HCT116 (cell line): ENCODE results near the gene LRRFIP1. TPM values are rescaled to one million over a fixed set of nuclear protein-coding genes. Genes with fewer than 3 reads are reported as not detected.

Experiments used
- ATAC-seq: fragments of 200-7000 bp; cut with Tn5 transposase; 2 replicates; pipeline ENCODE4 v1.9.1; 2020; ENCODE audit warnings: mild to moderate bottlenecking, moderate library complexity
- BruUV-seq: library from RNA; stranded (reverse); fragments of 400-500 nt; replicated peaks from 2 replicates; lab custom pipeline; 2021; lab: Mats Ljungman, UMichigan
- CTCF ChIA-PET: fragments of 300-600 bp; sonication (Branson Sonifier 250); formaldehyde crosslinking; loops from one replicate; lab custom pipeline; 2021; ENCODE audit warnings: antibody characterized with exemption; lab: Charles Lee
- POLR2A ChIA-PET: fragments of 300-600, 350-600 bp; sonication (Branson Sonifier 250); formaldehyde crosslinking; loops from one replicate; lab custom pipeline; 2021; ENCODE audit warnings: antibody characterized with exemption; lab: Charles Lee
- RAD21 ChIA-PET, 2 experiments: fragments of 300-600 bp; sonication (Branson Sonifier 250); formaldehyde crosslinking; loops; one replicate each; lab custom pipeline; 2023; ENCODE audit warnings: low total read pairs in 2 of 2; ENCODE audit not compliant: uncharacterized antibody in 2 of 2, unreplicated experiment in 2 of 2, low non-redundant PET in 1 of 2; lab: Charles Lee
- DNase-seq: peaks from one replicate; pipeline ENCODE4 v3.0.0-alpha.2; 2010; ENCODE audit warnings: low read depth, low spot score
- H2AFZ ChIP-seq: fragments of 200-600 bp; shearing (Covaris generic), sonication (generic); 2 replicates; pipeline ENCODE4 v1.6.1; 2017; ENCODE audit warnings: low read depth, mixed run types, mixed read lengths, antibody characterized with exemption, low read length; ENCODE audit not compliant: poor library complexity, severe bottlenecking
- H3K27ac ChIP-seq: 2 replicates; pipeline ENCODE4 v1.5.1; 2012; ENCODE audit warnings: low read depth, low read length
- H3K27me3 ChIP-seq: fragments of 200-600 bp; sonication (generic); 2 replicates; pipeline ENCODE4 v1.6.1; 2016; ENCODE audit warnings: mixed run types, low read length, mixed read lengths; ENCODE audit not compliant: insufficient read depth
- H3K36me3 ChIP-seq, 2 experiments: fragments of 200-500 bp in 1 of 2; fragments of 200-600 bp in 1 of 2; sonication (Bioruptor generic) in 1 of 2; sonication (generic) in 1 of 2; 2 replicates each; pipeline versions ENCODE4 v1.5.1 to v1.6.1; 2014 to 2016; ENCODE audit warnings: low read length in 2 of 2, inconsistent platforms in 1 of 2, mixed read lengths in 1 of 2, mixed run types in 1 of 2; ENCODE audit not compliant: insufficient read depth in 2 of 2, control insufficient read depth in 1 of 2
- H3K4me1 ChIP-seq, 2 experiments: fragments of 200-600 bp in 1 of 2; sonication (generic) in 1 of 2; 2 replicates each; pipeline versions ENCODE4 v1.5.1 to v1.6.1; 2012 to 2017; ENCODE audit warnings: low read length in 2 of 2, inconsistent platforms in 1 of 2, mild to moderate bottlenecking in 1 of 2, mixed read lengths in 1 of 2, mixed run types in 1 of 2, moderate library complexity in 1 of 2; ENCODE audit not compliant: insufficient read depth in 2 of 2, control insufficient read depth in 1 of 2
- H3K4me2 ChIP-seq: fragments of 200-600 bp; sonication (generic); 2 replicates; pipeline ENCODE4 v1.6.1; 2017; ENCODE audit warnings: mixed run types, low read length, mixed read lengths
- H3K4me3 ChIP-seq, 2 experiments: fragments of 200-600 bp in 1 of 2; sonication (generic) in 1 of 2; replicated peaks in 1 of 2; 2 replicates each; pipeline ENCODE4 v1.5.1; 2011 to 2016; ENCODE audit warnings: low read length in 2 of 2, control low read depth in 1 of 2, low read depth in 1 of 2, mild to moderate bottlenecking in 1 of 2, mixed read lengths in 1 of 2, mixed run types in 1 of 2
- H3K79me2 ChIP-seq: fragments of 200-600 bp; sonication (generic); 2 replicates; pipeline ENCODE4 v1.6.1; 2017; ENCODE audit warnings: mild to moderate bottlenecking, mixed run types, low read length, moderate library complexity, mixed read lengths; ENCODE audit not compliant: insufficient read depth
- H3K9ac ChIP-seq: fragments of 200-600 bp; sonication (generic); 2 replicates; pipeline ENCODE4 v1.6.1; 2016; ENCODE audit warnings: low read length, mixed read lengths
- H3K9me2 ChIP-seq: fragments of 200-600 bp; sonication (generic), shearing (Covaris generic); 2 replicates; pipeline ENCODE4 v1.6.1; 2017; ENCODE audit warnings: mixed run types, mild to moderate bottlenecking, moderate library complexity; ENCODE audit not compliant: insufficient read depth
- H3K9me3 ChIP-seq, 2 experiments: fragments of 200-500 bp in 1 of 2; fragments of 200-600 bp in 1 of 2; sonication (Bioruptor generic) in 1 of 2; sonication (generic) in 1 of 2; 2 replicates each; pipeline ENCODE4 v1.6.1; 2014 to 2017; ENCODE audit warnings: low read length in 2 of 2, mixed read lengths in 2 of 2, inconsistent platforms in 1 of 2, low read depth in 1 of 2, mild to moderate bottlenecking in 1 of 2, mixed run types in 1 of 2, moderate library complexity in 1 of 2; ENCODE audit not compliant: control insufficient read depth in 1 of 2, insufficient read depth in 1 of 2
- H4K20me1 ChIP-seq: fragments of 200-600 bp; sonication (generic), shearing (Covaris generic); 2 replicates; pipeline ENCODE4 v1.6.1; 2017; ENCODE audit warnings: mixed run types, mild to moderate bottlenecking, moderate library complexity; ENCODE audit not compliant: insufficient read depth
- ATF3 ChIP-seq: IDR thresholded peaks from 2 replicates; pipeline ENCODE4 v1.6.1; 2012
- CBX3 ChIP-seq: IDR thresholded peaks from 2 replicates; pipeline ENCODE4 v1.6.1; 2012; ENCODE audit warnings: low read depth
- CTCF ChIP-seq, 3 experiments: fragments of 200-600 bp in 1 of 3; sonication (generic) in 1 of 3; IDR thresholded peaks in 2 of 3; conservative IDR thresholded peaks in 1 of 3; 2 replicates each; pipeline ENCODE4 v1.5.1; 2012 to 2017; ENCODE audit warnings: low read depth in 2 of 3, low read length in 2 of 3, antibody characterized with exemption in 1 of 3, borderline replicate concordance in 1 of 3, control low read depth in 1 of 3, mild to moderate bottlenecking in 1 of 3, mixed read lengths in 1 of 3, mixed run types in 1 of 3, moderate library complexity in 1 of 3; ENCODE audit not compliant: insufficient read depth in 1 of 3
- EGR1 ChIP-seq: IDR thresholded peaks from 2 replicates; pipeline ENCODE4 v1.6.1; 2012; ENCODE audit warnings: low read depth
- EZH2 ChIP-seq: fragments of 200-600 bp; sonication (generic); IDR thresholded peaks from 2 replicates; pipeline ENCODE4 v1.6.1; 2017; ENCODE audit warnings: antibody characterized with exemption, mixed run types
- EZH2phosphoT487 ChIP-seq: fragments of 200-600 bp; IDR thresholded peaks from 2 replicates; pipeline ENCODE4 v1.6.1; 2018; ENCODE audit warnings: antibody characterized with exemption, borderline replicate concordance
- POLR2AphosphoS5 ChIP-seq: IDR thresholded peaks from 2 replicates; pipeline ENCODE4 v1.6.1; 2011; ENCODE audit warnings: mild to moderate bottlenecking, low read depth, low read length, moderate library complexity
- REST ChIP-seq: IDR thresholded peaks from 2 replicates; pipeline ENCODE4 v1.6.1; 2012; ENCODE audit warnings: low read depth
- SIN3A ChIP-seq: IDR thresholded peaks from 2 replicates; pipeline ENCODE4 v1.6.1; 2012; ENCODE audit warnings: low read depth
- SRF ChIP-seq: IDR thresholded peaks from 2 replicates; pipeline ENCODE4 v1.6.1; 2012; ENCODE audit warnings: low read depth
- TCF7L2 ChIP-seq: IDR thresholded peaks from 2 replicates; pipeline ENCODE4 v1.7.0; 2011; ENCODE audit warnings: borderline replicate concordance, inconsistent platforms; ENCODE audit not compliant: insufficient read depth, insufficient read length; ENCODE audit errors: extremely low read depth
- YY1 ChIP-seq: IDR thresholded peaks from 2 replicates; pipeline ENCODE4 v1.6.1; 2011; ENCODE audit warnings: low read length, low read depth, moderate library complexity, mild to moderate bottlenecking; ENCODE audit not compliant: insufficient replicate concordance; ENCODE audit errors: extremely low read depth
- ZBTB33 ChIP-seq: IDR thresholded peaks from 2 replicates; pipeline ENCODE4 v1.6.1; 2011; ENCODE audit warnings: mild to moderate bottlenecking, low read length, moderate library complexity; ENCODE audit not compliant: insufficient replicate concordance; ENCODE audit errors: extremely low read depth
- ZFX ChIP-seq: fragments of 450-650 bp; IDR thresholded peaks from 2 replicates; pipeline ENCODE4 v1.6.1; 2017
- ZNF274 ChIP-seq: fragments of 200-500 bp; sonication (Bioruptor generic); IDR thresholded peaks from 2 replicates; pipeline ENCODE4 v1.6.1; 2014; ENCODE audit warnings: mild to moderate bottlenecking, low read depth, low read length, inconsistent platforms
- intact Hi-C: fragments of 100-400 bp; cut with micrococcal nuclease; formaldehyde crosslinking; loops from 2 replicates; pipeline ENCODE4 v1.10.0; 2022
- total RNA-seq: library from RNA; stranded (reverse); gene quantifications from one replicate; pipeline ENCODE4 v1.2.1, GENCODE V29; 2021; ENCODE audit not compliant: unreplicated experiment

Gene LRRFIP1
- total RNA-seq, 1 experiment from 2014 or later: 76.9 TPM

- no peak for DNase-seq
- no peaks in the 10 kb centered on the region for H3K9me2 ChIP-seq
- H3K4me2 ChIP-seq: no peak overlapping the region
- H2AFZ ChIP-seq: no peak overlapping the region
- intact Hi-C loops: no loop called here
- RAD21 ChIA-PET: no interaction called here
- no peak overlapping the region for H3K4me3 ChIP-seq
- no peaks in the 10 kb centered on the region for H3K36me3 ChIP-seq
- no TSS peak for BruUV-seq
- CTCF ChIA-PET: interaction anchor here (0.6 kb wide), 1 partner anchor 14 kb away, joined by 5 read pairs; no protein-coding TSS in a partner anchor
- H3K9me3 ChIP-seq: no peaks in the 10 kb centered on the region
- no peak overlapping the region for H3K27ac ChIP-seq
- H3K79me2 ChIP-seq: peaks cover 98% of the 10 kb centered on the region
- H3K9ac ChIP-seq: no peak overlapping the region
- H3K27me3 ChIP-seq: no peaks in the 10 kb centered on the region
- ATAC-seq: no peak
- peaks cover 28 to 68% of the 10 kb centered on the region in 2 experiments for H3K4me1 ChIP-seq
- no peaks in the 10 kb centered on the region for H4K20me1 ChIP-seq
- POLR2A ChIA-PET: no interaction called here
- no peak for TF ChIP-seq REST
- TF ChIP-seq POLR2AphosphoS5: no peak
- no peak for TF ChIP-seq EGR1
- TF ChIP-seq CTCF (IDR thresholded peaks at IDR 0.05 in 2 of 3, conservative IDR thresholded peaks at IDR 0.05 in 1 of 3; ENCODE audit: borderline replicate concordance in 1 of 3, insufficient read depth in 1 of 3, low read depth in 2 of 3, low read length in 2 of 3): no peak
- TF ChIP-seq SIN3A: no peak
- no peak for TF ChIP-seq SRF
- TF ChIP-seq ZBTB33: no peak
- no peak for TF ChIP-seq ATF3
- no peak for TF ChIP-seq YY1
- no peak for TF ChIP-seq CBX3
- TF ChIP-seq TCF7L2: no peak
- TF ChIP-seq ZNF274: no peak
- TF ChIP-seq EZH2phosphoT487: no peak
- TF ChIP-seq EZH2: no peak
- no peak for TF ChIP-seq ZFX
Measured at GRCh38 chr2:237699870-237700511, 72.6 kb downstream of the LRRFIP1 start.
